Stomach (tissue), 4 donors: Measurements from ENCODE around the gene PCDHGA6.
"Not testable (repeated sequence)": the region's sequence is repeated elsewhere in the genome, so short reads cannot be mapped to it uniquely, and the experiment has no call there.

Experiments used
- POLR2AphosphoS5 ChIP-seq, 3 donors: sonication (generic); formaldehyde crosslinking; IDR thresholded peaks; one replicate each; pipeline ENCODE4 v1.6.1; 2016; ENCODE audit warnings: antibody characterized with exemption in 3 of 3
- TF ChIP-seq, protein P1 (sequence below), 7 experiments: fragments of 450-650 bp in 4 of 7; fragments of 200-600 bp in 3 of 7; sonication (generic) in 3 of 7; IDR thresholded peaks; one replicate each; pipeline ENCODE4 v1.5.1; 2016 to 2019; ENCODE audit warnings: antibody characterized with exemption in 7 of 7, control low read depth in 2 of 7, mild to moderate bottlenecking in 1 of 7

DNA sequence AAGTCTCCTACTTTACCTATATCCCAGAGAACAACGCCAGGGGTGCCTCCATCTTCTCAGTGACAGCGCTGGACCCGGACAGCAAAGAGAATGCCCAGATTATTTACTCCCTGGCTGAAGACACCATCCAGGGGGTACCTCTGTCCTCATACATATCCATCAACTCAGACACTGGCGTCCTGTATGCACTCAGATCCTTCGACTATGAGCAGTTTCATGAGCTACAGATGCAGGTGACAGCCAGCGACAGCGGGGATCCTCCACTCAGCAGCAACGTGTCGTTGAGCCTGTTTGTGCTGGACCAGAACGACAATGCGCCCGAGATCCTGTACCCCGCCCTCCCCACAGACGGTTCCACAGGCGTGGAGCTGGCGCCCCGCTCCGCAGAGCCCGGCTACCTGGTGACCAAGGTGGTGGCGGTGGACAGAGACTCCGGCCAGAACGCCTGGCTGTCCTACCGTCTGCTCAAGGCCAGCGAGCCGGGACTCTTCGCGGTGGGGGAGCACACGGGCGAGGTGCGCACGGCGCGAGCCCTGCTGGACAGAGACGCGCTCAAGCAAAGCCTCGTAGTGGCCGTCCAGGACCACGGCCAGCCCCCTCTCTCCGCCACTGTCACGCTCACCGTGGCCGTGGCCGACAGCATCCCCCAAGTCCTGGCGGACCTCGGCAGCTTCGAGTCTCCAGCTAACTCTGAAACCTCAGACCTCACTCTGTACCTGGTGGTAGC lies 41.0 kb downstream of the PCDHGA6 start:
- not testable (repeated sequence) for TF ChIP-seq POLR2AphosphoS5 (IDR thresholded peaks at IDR 0.05)
- TF ChIP-seq, protein P1, sequence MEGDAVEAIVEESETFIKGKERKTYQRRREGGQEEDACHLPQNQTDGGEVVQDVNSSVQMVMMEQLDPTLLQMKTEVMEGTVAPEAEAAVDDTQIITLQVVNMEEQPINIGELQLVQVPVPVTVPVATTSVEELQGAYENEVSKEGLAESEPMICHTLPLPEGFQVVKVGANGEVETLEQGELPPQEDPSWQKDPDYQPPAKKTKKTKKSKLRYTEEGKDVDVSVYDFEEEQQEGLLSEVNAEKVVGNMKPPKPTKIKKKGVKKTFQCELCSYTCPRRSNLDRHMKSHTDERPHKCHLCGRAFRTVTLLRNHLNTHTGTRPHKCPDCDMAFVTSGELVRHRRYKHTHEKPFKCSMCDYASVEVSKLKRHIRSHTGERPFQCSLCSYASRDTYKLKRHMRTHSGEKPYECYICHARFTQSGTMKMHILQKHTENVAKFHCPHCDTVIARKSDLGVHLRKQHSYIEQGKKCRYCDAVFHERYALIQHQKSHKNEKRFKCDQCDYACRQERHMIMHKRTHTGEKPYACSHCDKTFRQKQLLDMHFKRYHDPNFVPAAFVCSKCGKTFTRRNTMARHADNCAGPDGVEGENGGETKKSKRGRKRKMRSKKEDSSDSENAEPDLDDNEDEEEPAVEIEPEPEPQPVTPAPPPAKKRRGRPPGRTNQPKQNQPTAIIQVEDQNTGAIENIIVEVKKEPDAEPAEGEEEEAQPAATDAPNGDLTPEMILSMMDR (IDR thresholded peaks at IDR 0.05), result not testable (repeated sequence)
